RWPE2 (cell line): ENCODE measurements around the gene ACACB.

Source experiments
- ATAC-seq: fragments of 200-7000 bp; cut with Tn5 transposase; 3 replicates; pipeline ENCODE4 v1.9.1; 2021; ENCODE audit warnings: low read depth
- DNase-seq: peaks from one replicate; pipeline ENCODE4 v3.0.0-alpha.2; 2020; ENCODE audit warnings: low spot score
- H3K27ac ChIP-seq: fragments of 450-650 bp; 2 replicates; pipeline ENCODE4 v1.5.1; 2017; ENCODE audit warnings: mild to moderate bottlenecking; ENCODE audit not compliant: poor library complexity, severe bottlenecking
- H3K27me3 ChIP-seq: fragments of 250-450 bp; sonication (Bioruptor Pico); 2 replicates; pipeline ENCODE4 v1.5.1; 2021; ENCODE audit warnings: mild to moderate bottlenecking, moderate library complexity; ENCODE audit not compliant: insufficient read depth, poor library complexity, severe bottlenecking
- H3K36me3 ChIP-seq: fragments of 250-450 bp; sonication (Bioruptor Pico); 2 replicates; pipeline ENCODE4 v1.5.1; 2020; ENCODE audit warnings: low read depth, mild to moderate bottlenecking, moderate library complexity
- H3K4me1 ChIP-seq: fragments of 250-450 bp; sonication (Bioruptor Pico); 2 replicates; pipeline ENCODE4 v1.5.1; 2021; ENCODE audit warnings: mild to moderate bottlenecking, moderate library complexity; ENCODE audit not compliant: insufficient read depth, poor library complexity, severe bottlenecking
- H3K4me3 ChIP-seq: fragments of 250-450 bp; sonication (Bioruptor Pico); 2 replicates; pipeline ENCODE4 v1.5.1; 2021; ENCODE audit warnings: mild to moderate bottlenecking, moderate library complexity; ENCODE audit not compliant: severe bottlenecking
- H3K9me3 ChIP-seq: fragments of 250-450 bp; sonication (Bioruptor Pico); 2 replicates; pipeline ENCODE4 v1.5.1; 2021; ENCODE audit warnings: mild to moderate bottlenecking, moderate library complexity; ENCODE audit not compliant: severe bottlenecking
- TF ChIP-seq, protein P1 (sequence below): fragments of 450-650 bp; IDR thresholded peaks from one replicate; pipeline ENCODE4 v1.5.1; 2017; ENCODE audit warnings: mild to moderate bottlenecking, moderate library complexity; ENCODE audit not compliant: poor library complexity, severe bottlenecking

ACACB gene

DNA sequence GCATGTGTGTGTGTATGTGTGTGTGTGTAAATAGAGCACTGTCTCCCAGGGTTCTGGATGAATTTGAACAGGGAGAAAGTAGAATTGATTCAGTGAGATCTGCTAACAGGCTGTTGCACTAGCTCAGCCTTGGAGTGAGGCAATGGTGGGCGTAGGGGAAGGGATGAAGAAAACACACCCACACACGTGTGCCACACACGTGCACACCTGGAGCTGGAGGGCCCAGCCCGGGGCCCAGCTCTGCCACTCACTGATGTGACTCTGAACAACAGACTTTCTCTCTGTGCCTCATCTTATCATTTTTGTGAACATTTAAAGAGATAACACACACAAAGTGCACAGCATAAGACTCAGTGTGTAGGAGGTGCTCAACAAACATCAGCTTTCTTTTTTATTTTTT lies 4.2 kb downstream of the ACACB start:
- H3K27me3 ChIP-seq = no peaks in the 10 kb centered on the region
- TF ChIP-seq, protein P1, sequence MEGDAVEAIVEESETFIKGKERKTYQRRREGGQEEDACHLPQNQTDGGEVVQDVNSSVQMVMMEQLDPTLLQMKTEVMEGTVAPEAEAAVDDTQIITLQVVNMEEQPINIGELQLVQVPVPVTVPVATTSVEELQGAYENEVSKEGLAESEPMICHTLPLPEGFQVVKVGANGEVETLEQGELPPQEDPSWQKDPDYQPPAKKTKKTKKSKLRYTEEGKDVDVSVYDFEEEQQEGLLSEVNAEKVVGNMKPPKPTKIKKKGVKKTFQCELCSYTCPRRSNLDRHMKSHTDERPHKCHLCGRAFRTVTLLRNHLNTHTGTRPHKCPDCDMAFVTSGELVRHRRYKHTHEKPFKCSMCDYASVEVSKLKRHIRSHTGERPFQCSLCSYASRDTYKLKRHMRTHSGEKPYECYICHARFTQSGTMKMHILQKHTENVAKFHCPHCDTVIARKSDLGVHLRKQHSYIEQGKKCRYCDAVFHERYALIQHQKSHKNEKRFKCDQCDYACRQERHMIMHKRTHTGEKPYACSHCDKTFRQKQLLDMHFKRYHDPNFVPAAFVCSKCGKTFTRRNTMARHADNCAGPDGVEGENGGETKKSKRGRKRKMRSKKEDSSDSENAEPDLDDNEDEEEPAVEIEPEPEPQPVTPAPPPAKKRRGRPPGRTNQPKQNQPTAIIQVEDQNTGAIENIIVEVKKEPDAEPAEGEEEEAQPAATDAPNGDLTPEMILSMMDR = no peak
- ATAC-seq = no peak
- no peak overlapping the region for H3K27ac ChIP-seq
- no peak overlapping the region for H3K4me3 ChIP-seq
- no peaks in the 10 kb centered on the region for H3K4me1 ChIP-seq
- H3K9me3 ChIP-seq = no peaks in the 10 kb centered on the region
- DNase-seq = no peak
- no peaks in the 10 kb centered on the region for H3K36me3 ChIP-seq

DNA sequence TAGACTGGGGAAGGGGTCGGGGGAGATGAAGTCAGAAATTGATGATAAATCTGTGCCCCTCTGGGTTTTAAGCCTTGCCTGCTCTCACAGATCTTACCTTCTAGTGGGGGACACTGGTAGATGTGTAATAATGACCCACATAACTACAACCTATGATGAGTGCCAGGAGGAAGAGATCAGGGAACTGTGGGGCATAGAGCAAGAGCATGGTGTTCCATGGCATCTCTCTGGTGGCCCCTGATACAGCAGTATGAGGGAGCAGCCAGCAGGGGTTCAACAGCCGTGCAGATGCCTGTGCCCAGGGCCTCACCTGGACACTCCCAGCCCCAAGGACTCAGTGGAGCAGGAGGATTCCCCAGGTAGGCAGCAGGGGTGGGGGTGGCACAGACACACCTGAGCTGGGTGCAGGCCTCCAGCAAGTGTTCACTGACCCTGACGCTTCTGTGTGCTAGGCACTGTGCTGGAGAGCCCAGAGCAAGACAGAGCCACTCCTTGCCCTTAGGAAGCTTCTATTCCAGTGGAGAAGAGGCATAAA lies 5.0 kb downstream of the ACACB start:
- no peak overlapping the region for H3K27ac ChIP-seq
- H3K27me3 ChIP-seq = no peaks in the 10 kb centered on the region
- H3K4me1 ChIP-seq = no peaks in the 10 kb centered on the region
- H3K4me3 ChIP-seq = no peak overlapping the region
- no peaks in the 10 kb centered on the region for H3K9me3 ChIP-seq
- H3K36me3 ChIP-seq = no peaks in the 10 kb centered on the region
- DNase-seq (no peak), ATAC-seq (no peak)
- TF ChIP-seq, protein P1 = no peak

DNA sequence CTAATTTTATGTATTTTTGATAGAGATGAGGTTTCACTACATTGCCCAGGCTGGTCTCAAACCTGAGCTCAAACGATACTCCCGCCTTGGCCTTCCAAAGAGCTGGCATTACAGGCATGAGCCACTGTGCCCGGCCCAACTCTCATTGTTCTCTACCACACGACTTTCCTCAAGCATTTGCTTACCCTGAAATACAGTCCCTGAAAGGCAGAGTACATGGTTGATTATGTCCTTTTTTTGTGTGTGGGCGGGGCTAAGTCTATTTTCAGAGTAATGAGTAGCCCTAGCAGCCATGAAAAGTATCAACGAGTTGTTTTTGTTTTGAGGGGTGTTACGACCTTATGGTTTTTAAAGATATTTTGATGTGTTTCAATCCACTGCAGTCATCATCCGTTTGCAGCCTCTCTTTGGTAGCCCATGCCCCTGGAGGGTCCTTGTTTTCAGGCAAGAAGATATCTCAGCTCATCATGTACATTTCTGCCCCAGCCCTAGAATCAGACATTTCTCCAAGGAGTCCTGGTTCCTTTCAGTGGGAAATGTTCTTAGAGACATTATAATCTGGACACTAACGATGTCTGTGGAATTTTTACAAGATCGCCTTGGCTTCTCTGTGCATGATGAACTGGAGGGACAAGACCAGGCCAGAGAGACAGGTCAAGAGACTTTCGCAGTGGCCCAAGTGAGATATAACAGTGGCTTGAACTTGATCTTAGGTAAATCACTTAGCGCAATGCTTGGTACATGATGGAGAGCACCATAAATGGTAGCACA lies 8.7 kb downstream of the ACACB start:
- ATAC-seq (no peak), DNase-seq (no peak)
- no peak overlapping the region for H3K27ac ChIP-seq
- H3K27me3 ChIP-seq = no peaks in the 10 kb centered on the region
- H3K4me1 ChIP-seq = no peaks in the 10 kb centered on the region
- H3K36me3 ChIP-seq = no peaks in the 10 kb centered on the region
- TF ChIP-seq, protein P1 = no peak
- no peak overlapping the region for H3K4me3 ChIP-seq
- no peaks in the 10 kb centered on the region for H3K9me3 ChIP-seq

DNA sequence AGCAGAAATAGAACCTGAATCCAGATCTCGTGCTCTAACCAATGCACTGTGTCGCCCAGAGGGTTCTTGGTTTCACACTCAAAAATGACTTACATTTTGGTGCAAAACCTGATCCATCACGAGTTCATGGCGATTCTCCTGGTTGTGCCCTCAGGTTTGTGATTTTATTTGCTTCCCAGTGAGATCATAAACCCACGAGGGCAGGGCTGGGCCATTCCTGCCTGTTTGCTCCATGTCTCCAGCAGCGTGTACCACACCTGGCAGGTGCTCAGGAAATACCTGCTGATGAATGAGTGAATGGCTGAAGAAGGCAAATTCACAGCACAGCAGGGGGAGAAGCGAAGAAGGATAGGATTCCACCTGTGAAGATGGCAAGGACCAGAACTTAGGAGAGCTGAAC lies 9.4 kb downstream of the ACACB start:
- no peak for ATAC-seq
- H3K27me3 ChIP-seq = no peaks in the 10 kb centered on the region
- no peaks in the 10 kb centered on the region for H3K9me3 ChIP-seq
- no peak for DNase-seq
- no peak overlapping the region for H3K4me3 ChIP-seq
- H3K27ac ChIP-seq = no peak overlapping the region
- TF ChIP-seq, protein P1 = no peak
- H3K4me1 ChIP-seq = no peaks in the 10 kb centered on the region
- no peaks in the 10 kb centered on the region for H3K36me3 ChIP-seq

DNA sequence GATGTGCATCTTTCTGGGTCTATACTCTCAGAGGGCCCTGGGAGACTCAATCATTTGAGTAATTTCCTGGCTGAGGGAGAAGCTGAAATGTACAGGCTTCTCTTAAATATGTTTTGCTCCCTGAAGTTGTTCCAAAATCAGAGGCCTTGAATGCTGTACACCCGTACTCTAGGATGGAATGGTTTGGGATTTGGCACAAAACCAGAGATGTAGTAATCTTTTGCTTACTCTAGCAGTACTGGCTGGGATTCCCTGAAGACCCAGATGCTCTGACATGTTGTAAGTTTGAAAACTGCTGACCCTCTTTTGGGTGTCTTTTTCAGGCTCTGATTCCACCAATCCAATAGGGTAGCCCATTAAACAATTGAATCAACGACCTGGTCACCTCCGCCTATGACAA lies 10.4 kb downstream of the ACACB start:
- no peak for DNase-seq
- no peak overlapping the region for H3K4me3 ChIP-seq
- TF ChIP-seq, protein P1 = no peak
- H3K27me3 ChIP-seq = no peaks in the 10 kb centered on the region
- H3K36me3 ChIP-seq = no peaks in the 10 kb centered on the region
- no peaks in the 10 kb centered on the region for H3K9me3 ChIP-seq
- H3K27ac ChIP-seq = no peak overlapping the region
- ATAC-seq = no peak
- no peaks in the 10 kb centered on the region for H3K4me1 ChIP-seq
